A549 treated with dexamethasone at 1 μM for 4 hours (cell line): ENCODE measurements around the gene TP53TG3. TPM values are rescaled to one million over a fixed set of nuclear protein-coding genes. Genes with fewer than 3 reads are reported as not detected.

ENCODE experiments used
- total RNA-seq: library from RNA; stranded (reverse); fragments of 200-300 nt; extraction: Qiagen RNA extraction; gene quantifications from 5 replicates; pipeline ENCODE4 v1.2.3, GENCODE V29; 2022

TP53TG3 gene, protein sequence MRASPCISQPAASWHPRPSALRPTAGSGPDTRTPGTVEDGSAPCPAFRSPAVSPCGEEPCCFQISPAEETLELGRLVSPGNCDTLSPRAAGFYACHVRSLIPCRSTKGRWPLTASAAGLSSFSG
- 0.24 to 0.74 TPM (median 0.35 TPM) in 5 replicates for total RNA-seq

DNA sequence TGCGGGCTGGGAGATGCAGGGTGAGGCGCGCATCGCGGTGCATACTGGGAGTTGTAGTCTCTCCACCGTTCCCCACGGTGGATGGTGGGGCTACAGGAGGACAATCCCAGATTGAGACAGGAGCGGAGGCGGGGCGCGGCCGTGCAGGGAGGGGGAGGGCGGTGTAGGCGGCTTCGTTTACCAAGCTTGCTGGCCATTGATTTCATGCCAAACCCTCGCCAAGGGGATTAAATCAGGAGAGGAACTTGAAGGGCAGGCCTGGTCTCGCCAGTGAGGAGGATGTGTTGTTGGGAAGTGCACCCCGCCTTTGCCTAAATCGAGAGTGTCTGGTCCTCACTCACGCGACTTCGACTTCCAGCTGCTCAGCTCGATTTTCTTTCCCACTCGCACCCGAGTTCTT is at the start of gene TP53TG3:
Gene TP53TG3, minus strand, starts transcription at position 101 of the 400 bp plus-strand sequence. Its CDS starts 68 bp downstream, at position 33.

